ENCODE results near the gene WNT6. TPM values are rescaled to one million over a fixed set of nuclear protein-coding genes. Genes with fewer than 3 reads are reported as not detected.

WNT6 gene
- total RNA-seq, 1 donor from 2014 or later: not detected

DNA sequence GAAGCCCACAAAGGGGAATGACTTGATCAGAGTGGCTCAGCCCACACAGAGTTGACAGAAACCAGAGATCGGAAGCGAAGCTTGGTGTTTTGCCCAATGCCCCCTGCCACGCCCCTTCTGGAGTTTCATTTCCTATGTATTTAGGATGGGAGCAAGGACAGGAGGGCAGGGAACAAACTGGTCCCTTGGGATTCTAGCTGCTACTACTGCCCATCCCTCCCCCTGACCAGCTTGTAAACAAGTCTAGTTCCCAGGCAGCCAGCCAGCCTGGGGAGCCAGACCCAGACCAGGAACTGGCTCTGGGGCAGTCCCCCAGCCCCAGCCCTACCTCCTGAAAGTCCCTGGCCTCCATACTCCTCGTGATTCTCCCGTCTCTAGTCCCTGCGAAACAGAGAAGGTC, 8.3 kb downstream of the WNT6 start:
- peaks cover 42% of the 10 kb centered on the region for H3K27me3 Mint-ChIP-seq (ENCODE audit: unreplicated experiment)
- peaks cover 5% of the 10 kb centered on the region for H3K36me3 Mint-ChIP-seq (ENCODE audit: low read depth, unreplicated experiment)
- no peak overlapping the region for H3K4me3 Mint-ChIP-seq (ENCODE audit: unreplicated experiment)
- H3K4me1 Mint-ChIP-seq (ENCODE audit: unreplicated experiment): peaks cover 7% of the 10 kb centered on the region
- DNase-seq (ENCODE audit: low spot score): no peak
- H3K27ac Mint-ChIP-seq (ENCODE audit: unreplicated experiment): no peak overlapping the region
- H3K9me3 Mint-ChIP-seq (ENCODE audit: unreplicated experiment): no peaks in the 10 kb centered on the region
- TF ChIP-seq, protein P1, sequence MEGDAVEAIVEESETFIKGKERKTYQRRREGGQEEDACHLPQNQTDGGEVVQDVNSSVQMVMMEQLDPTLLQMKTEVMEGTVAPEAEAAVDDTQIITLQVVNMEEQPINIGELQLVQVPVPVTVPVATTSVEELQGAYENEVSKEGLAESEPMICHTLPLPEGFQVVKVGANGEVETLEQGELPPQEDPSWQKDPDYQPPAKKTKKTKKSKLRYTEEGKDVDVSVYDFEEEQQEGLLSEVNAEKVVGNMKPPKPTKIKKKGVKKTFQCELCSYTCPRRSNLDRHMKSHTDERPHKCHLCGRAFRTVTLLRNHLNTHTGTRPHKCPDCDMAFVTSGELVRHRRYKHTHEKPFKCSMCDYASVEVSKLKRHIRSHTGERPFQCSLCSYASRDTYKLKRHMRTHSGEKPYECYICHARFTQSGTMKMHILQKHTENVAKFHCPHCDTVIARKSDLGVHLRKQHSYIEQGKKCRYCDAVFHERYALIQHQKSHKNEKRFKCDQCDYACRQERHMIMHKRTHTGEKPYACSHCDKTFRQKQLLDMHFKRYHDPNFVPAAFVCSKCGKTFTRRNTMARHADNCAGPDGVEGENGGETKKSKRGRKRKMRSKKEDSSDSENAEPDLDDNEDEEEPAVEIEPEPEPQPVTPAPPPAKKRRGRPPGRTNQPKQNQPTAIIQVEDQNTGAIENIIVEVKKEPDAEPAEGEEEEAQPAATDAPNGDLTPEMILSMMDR (IDR thresholded peaks at IDR 0.05; ENCODE audit: unreplicated experiment): no peak

DNA sequence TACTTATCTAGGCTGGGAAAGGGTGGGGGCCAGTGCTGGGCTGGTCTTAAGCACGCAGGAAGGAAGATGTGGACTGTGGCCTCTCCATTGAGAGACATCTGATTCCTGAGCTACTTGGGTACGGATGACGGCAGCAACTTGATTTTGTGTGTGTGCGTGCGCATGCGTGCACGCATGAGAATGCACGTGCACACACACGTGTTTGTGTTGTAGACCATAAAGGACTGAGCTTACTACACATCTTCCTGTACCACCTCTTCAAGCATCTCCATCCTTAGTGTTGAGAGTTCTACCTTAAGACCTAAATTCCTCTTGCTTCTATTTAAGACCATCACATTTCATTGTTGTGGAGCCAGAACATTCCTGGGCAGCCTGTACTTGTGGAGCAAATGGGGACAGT, 9.5 kb downstream of the WNT6 start:
- no peaks in the 10 kb centered on the region for H3K9me3 Mint-ChIP-seq (ENCODE audit: unreplicated experiment)
- H3K27ac Mint-ChIP-seq (ENCODE audit: unreplicated experiment): no peak overlapping the region
- H3K27me3 Mint-ChIP-seq (ENCODE audit: unreplicated experiment): peaks cover 35% of the 10 kb centered on the region
- no peak overlapping the region for H3K4me3 Mint-ChIP-seq (ENCODE audit: unreplicated experiment)
- H3K36me3 Mint-ChIP-seq (ENCODE audit: low read depth, unreplicated experiment): peaks cover 5% of the 10 kb centered on the region
- TF ChIP-seq, protein P1 (IDR thresholded peaks at IDR 0.05; ENCODE audit: unreplicated experiment): no peak
- DNase-seq (ENCODE audit: low spot score): no peak
- peaks cover 10% of the 10 kb centered on the region for H3K4me1 Mint-ChIP-seq (ENCODE audit: unreplicated experiment)

GRCh38 chr2:218870984-218871344, 11.4 kb downstream of the WNT6 start:
- Mint-ChIP-seq H3K27ac (ENCODE audit: unreplicated experiment) (no peak overlapping the region), H3K9me3 (ENCODE audit: unreplicated experiment) (no peaks in the 10 kb centered on the region), H3K4me1 (ENCODE audit: unreplicated experiment) (peaks cover 12% of the 10 kb centered on the region), H3K27me3 (ENCODE audit: unreplicated experiment) (peaks cover 51% of the 10 kb centered on the region), H3K36me3 (ENCODE audit: low read depth, unreplicated experiment) (peaks cover 5% of the 10 kb centered on the region), H3K4me3 (ENCODE audit: unreplicated experiment) (no peak overlapping the region)
- DNase-seq (ENCODE audit: low spot score): no peak
- TF ChIP-seq, protein P1 (IDR thresholded peaks at IDR 0.05; ENCODE audit: unreplicated experiment): no peak

DNA sequence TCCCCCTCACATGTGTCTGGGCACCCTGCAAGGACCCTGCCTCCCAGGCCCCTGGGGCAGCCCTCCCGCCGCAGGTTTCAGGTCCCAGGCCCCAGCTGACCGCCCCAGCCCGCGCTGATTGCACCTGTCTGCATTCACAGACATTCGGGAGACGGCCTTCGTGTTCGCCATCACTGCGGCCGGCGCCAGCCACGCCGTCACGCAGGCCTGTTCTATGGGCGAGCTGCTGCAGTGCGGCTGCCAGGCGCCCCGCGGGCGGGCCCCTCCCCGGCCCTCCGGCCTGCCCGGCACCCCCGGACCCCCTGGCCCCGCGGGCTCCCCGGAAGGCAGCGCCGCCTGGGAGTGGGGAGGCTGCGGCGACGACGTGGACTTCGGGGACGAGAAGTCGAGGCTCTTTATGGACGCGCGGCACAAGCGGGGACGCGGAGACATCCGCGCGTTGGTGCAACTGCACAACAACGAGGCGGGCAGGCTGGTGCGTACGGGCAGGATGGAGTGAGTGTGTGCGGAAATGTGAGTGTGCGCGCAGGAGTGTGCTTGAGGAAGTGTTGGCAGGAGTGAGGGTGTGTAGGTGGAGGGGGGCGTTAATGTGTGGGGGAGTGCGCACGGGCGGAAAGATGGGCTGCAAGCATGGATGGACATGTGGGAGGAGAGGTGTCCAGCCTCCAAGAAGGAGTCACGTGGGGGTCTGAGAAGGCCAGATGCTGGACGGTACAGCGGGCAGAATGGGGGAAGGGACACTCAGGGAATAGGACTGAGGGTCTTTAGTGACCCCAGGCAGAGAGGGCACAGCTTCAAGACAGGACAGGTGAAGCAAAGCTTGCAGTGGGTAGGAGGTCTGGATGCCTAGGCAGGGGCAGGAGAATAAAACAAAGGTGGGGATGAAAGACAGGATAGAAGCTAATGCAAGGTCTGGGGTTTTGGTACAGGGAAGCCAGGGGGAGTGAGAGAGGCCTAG, 12.0 kb downstream of the WNT6 start:
- peaks cover 12% of the 10 kb centered on the region for H3K4me1 Mint-ChIP-seq (ENCODE audit: unreplicated experiment)
- peaks cover 51% of the 10 kb centered on the region for H3K27me3 Mint-ChIP-seq (ENCODE audit: unreplicated experiment)
- H3K9me3 Mint-ChIP-seq (ENCODE audit: unreplicated experiment): no peaks in the 10 kb centered on the region
- peaks cover 5% of the 10 kb centered on the region for H3K36me3 Mint-ChIP-seq (ENCODE audit: low read depth, unreplicated experiment)
- TF ChIP-seq, protein P1 (IDR thresholded peaks at IDR 0.05; ENCODE audit: unreplicated experiment): no peak
- no peak for DNase-seq (ENCODE audit: low spot score)
- no peak overlapping the region for H3K27ac Mint-ChIP-seq (ENCODE audit: unreplicated experiment)
- no peak overlapping the region for H3K4me3 Mint-ChIP-seq (ENCODE audit: unreplicated experiment)
